DND-41 (cell line): ENCODE results near the gene MSH5.
"Not testable (repeated sequence)": the region's sequence is repeated elsewhere in the genome, so short reads cannot be mapped to it uniquely, and the experiment has no call there.

Source experiments
- ATAC-seq: fragments of 200-7000 bp; cut with Tn5 transposase; 3 replicates; pipeline ENCODE4 v1.9.1; 2021; ENCODE audit warnings: low read depth; ENCODE audit not compliant: insufficient read depth
- DNase-seq: peaks from one replicate; pipeline ENCODE4 v3.0.0-alpha.2; 2020
- H2AFZ ChIP-seq: 2 replicates; pipeline ENCODE4 v1.6.0; 2012; ENCODE audit warnings: low read depth, low read length
- H3K27ac ChIP-seq: 2 replicates; pipeline ENCODE4 v1.5.1; 2012; ENCODE audit warnings: low read length, inconsistent platforms
- H3K27me3 ChIP-seq: fragments of 200-600 bp; sonication (generic); 2 replicates; pipeline ENCODE4 v1.6.0; 2012; ENCODE audit warnings: low read length, mild to moderate bottlenecking, inconsistent platforms; ENCODE audit not compliant: insufficient read depth, poor library complexity
- H3K36me3 ChIP-seq: 2 replicates; pipeline ENCODE4 v1.5.1; 2012; ENCODE audit warnings: low read length, inconsistent platforms; ENCODE audit not compliant: insufficient read depth
- H3K4me1 ChIP-seq: 2 replicates; pipeline ENCODE4 v1.5.1; 2012; ENCODE audit warnings: mild to moderate bottlenecking, low read length; ENCODE audit not compliant: insufficient read depth
- H3K4me2 ChIP-seq: 2 replicates; pipeline ENCODE4 v1.6.0; 2012; ENCODE audit warnings: mild to moderate bottlenecking, moderate library complexity, low read length, inconsistent platforms; ENCODE audit not compliant: insufficient read depth
- H3K4me3 ChIP-seq, 2 experiments: fragments of 200-600 bp in 1 of 2; shearing (Covaris generic) in 1 of 2; 2 replicates each; pipeline ENCODE4 v1.5.1; 2012 to 2016; ENCODE audit warnings: inconsistent platforms in 2 of 2, low read length in 2 of 2, mild to moderate bottlenecking in 2 of 2, low read depth in 1 of 2, moderate library complexity in 1 of 2
- H3K79me2 ChIP-seq: 2 replicates; pipeline ENCODE4 v1.6.0; 2012; ENCODE audit warnings: low read length, inconsistent platforms; ENCODE audit not compliant: insufficient read depth
- H3K9ac ChIP-seq: 2 replicates; pipeline ENCODE4 v1.6.0; 2012; ENCODE audit warnings: low read depth, mild to moderate bottlenecking, inconsistent platforms, low read length, moderate library complexity
- H3K9me3 ChIP-seq: 2 replicates; pipeline ENCODE4 v1.5.1; 2012; ENCODE audit warnings: low read length, moderate library complexity, mild to moderate bottlenecking, inconsistent platforms; ENCODE audit not compliant: insufficient read depth, severe bottlenecking
- H4K20me1 ChIP-seq: 2 replicates; pipeline ENCODE4 v1.6.0; 2012; ENCODE audit warnings: low read length; ENCODE audit not compliant: insufficient read depth
- CTCF ChIP-seq: IDR thresholded peaks from 2 replicates; pipeline ENCODE4 v1.5.1; 2012; ENCODE audit warnings: borderline replicate concordance, low read length, moderate library complexity, mild to moderate bottlenecking; ENCODE audit not compliant: poor library complexity, severe bottlenecking; ENCODE audit errors: extremely low read depth
- EZH2 ChIP-seq: IDR thresholded peaks from 3 replicates; pipeline ENCODE4 v1.6.1; 2012; ENCODE audit warnings: borderline replicate concordance, low read depth, mild to moderate bottlenecking, moderate library complexity, low read length, inconsistent platforms; ENCODE audit not compliant: severe bottlenecking

MSH5 gene

GRCh38 chr6:31799781-31800180 is 60.0 kb downstream of the MSH5 start:
- H3K79me2 ChIP-seq: peaks cover 40% of the 10 kb centered on the region
- peaks cover 49% of the 10 kb centered on the region for H3K36me3 ChIP-seq
- no peak for ATAC-seq

DNA sequence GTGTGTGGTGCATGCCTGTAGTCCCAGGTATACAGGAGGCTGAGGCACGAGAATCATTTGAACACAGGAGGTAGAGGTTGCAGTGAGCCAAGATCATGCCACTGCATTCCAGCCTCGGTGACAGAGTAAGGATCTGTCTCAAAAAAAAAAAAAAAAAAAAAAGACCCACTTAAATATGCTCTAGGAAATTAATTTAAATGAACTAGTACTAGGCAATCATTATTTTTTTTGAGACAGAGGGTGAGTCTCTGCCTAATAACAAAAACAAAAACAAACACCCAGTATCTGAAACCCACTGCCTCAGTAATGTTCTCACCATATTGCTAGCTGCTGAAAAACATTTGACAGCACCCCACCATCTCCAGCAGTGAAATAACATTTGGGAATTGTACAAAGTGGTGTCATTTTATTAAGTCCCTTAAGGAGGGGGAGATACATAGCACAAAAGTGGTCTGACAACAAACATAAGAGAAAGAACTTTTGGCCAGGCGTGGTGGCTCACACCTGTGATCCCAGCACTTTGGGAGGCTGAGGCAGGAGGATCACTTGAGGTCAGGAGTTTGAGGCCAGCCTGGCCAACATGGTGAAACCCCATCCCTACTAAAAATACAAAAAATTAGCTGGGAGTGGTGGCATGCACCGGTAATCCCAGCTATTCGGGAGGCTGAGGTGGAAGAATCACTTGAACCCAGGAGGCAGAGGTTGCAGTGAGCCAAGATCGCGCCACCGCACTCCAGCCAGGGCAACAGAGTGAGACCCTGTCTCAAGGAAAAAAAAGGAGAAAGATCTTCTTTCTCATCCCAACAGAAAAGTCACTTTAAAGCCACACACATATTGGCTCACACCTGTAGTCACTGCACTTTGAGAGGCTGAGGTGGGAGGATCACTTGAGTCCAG is 61.5 kb downstream of the MSH5 start:
- not testable (repeated sequence) for H2AFZ ChIP-seq, H3K9me3 ChIP-seq, H3K27me3 ChIP-seq, H3K4me2 ChIP-seq, H4K20me1 ChIP-seq, H3K9ac ChIP-seq, H3K4me3 ChIP-seq, ATAC-seq, DNase-seq, H3K27ac ChIP-seq
- H3K36me3 ChIP-seq: peaks cover 49% of the 10 kb centered on the region
- H3K4me1 ChIP-seq: peaks cover 36% of the 10 kb centered on the region
- peaks cover 40% of the 10 kb centered on the region for H3K79me2 ChIP-seq

More at GRCh38 chr6:31799781-31800180, 60.0 kb downstream of the MSH5 start:
- H3K27ac ChIP-seq: no peak overlapping the region
- H3K9me3 ChIP-seq: no peaks in the 10 kb centered on the region
- TF ChIP-seq EZH2: no peak
- no peak for TF ChIP-seq CTCF
- H3K27me3 ChIP-seq: no peaks in the 10 kb centered on the region
- no peak for DNase-seq
- no peak overlapping the region for H3K4me3 ChIP-seq
- no peak overlapping the region for H3K9ac ChIP-seq
- H3K4me2 ChIP-seq: no peak overlapping the region
- H2AFZ ChIP-seq: no peak overlapping the region
- no peaks in the 10 kb centered on the region for H4K20me1 ChIP-seq
- H3K4me1 ChIP-seq: peaks cover 27% of the 10 kb centered on the region

DNA sequence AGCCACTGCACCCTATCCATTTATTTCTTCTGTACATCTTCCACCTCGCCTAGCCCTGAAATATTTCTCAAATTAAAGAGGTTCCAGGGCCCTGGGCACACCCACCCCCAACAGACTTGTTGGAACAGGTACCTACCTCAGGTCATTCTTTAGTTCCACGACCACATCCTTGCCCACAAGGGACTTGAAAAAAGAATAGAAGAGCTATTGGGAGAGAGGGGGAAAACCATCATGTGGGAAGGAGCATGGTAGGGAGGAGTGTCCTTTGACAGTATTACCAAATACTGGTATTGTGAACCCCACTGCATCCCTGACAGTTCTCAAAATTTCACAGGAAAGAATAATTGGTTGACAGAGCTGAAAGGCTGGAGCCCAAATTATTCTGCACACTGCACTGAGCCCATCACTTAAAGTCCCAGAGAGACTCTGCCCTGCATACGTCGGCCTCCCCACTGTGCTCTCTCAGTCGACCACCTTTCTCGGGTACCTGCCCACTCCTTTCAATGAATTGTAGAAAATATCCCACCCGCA is 66.2 kb downstream of the MSH5 start:
- peaks cover 39% of the 10 kb centered on the region for H3K79me2 ChIP-seq

More for the DNA sequence above, 66.2 kb downstream of the MSH5 start:
- no peaks in the 10 kb centered on the region for H3K27me3 ChIP-seq
- H3K4me3 ChIP-seq: peak overlapping the region; percentile 84 to 91
- H3K9me3 ChIP-seq: no peaks in the 10 kb centered on the region
- H3K36me3 ChIP-seq: peaks cover 24% of the 10 kb centered on the region
- TF ChIP-seq EZH2 (no peak), CTCF (no peak)
- peak overlapping the region; percentile 94 for H3K9ac ChIP-seq
- peak overlapping the region; percentile 92 for H2AFZ ChIP-seq
- H3K4me1 ChIP-seq: peaks cover 39% of the 10 kb centered on the region
- peak overlapping the region; percentile 92 for H3K27ac ChIP-seq
- DNase-seq (no peak), ATAC-seq (peak; percentile 20; the same call in 2 of the 3 replicates)
- peak overlapping the region; percentile 96 for H3K4me2 ChIP-seq
- no peaks in the 10 kb centered on the region for H4K20me1 ChIP-seq
